Renal cortical epithelial cell (primary cell): ENCODE measurements around the gene GALE. TPM values are rescaled to one million over a fixed set of nuclear protein-coding genes. Genes with fewer than 3 reads are reported as not detected.
"Not testable (repeated sequence)": the region's sequence is repeated elsewhere in the genome, so short reads cannot be mapped to it uniquely, and the experiment has no call there.

Experiments
- DNase-seq: peaks from one replicate; pipeline ENCODE4 v3.0.0-alpha.2; 2011; ENCODE audit warnings: low read depth
- total RNA-seq: library from RNA; depleted of rRNA; stranded (reverse); fragments of >200 nt; gene quantifications from 2 replicates; pipeline ENCODE4 v1.2.3, GENCODE V29; 2014

The GALE gene
- total RNA-seq = 54.1 and 101 TPM in 2 replicates

- DNase-seq = peak; percentile 82
These were observed at the start of gene GALE for GRCh38 chr1:23800400-23801337. GALE (minus strand) TSS chr1:23800754; CDS start chr1:23799007, 1,747 bp downstream.

GRCh38 chr1:23848673-23849616 is 48.4 kb upstream of the GALE start:
- DNase-seq = peak; percentile 7

GRCh38 chr1:23847482-23848095 is 47.0 kb upstream of the GALE start:
- not testable (repeated sequence) for DNase-seq

GRCh38 chr1:23845163-23845562 is 44.6 kb upstream of the GALE start:
- no peak for DNase-seq

GRCh38 chr1:23843644-23844043 is 43.1 kb upstream of the GALE start:
- DNase-seq = no peak

- peak; percentile 17 for DNase-seq
These were observed 37.9 kb upstream of the GALE start for GRCh38 chr1:23838401-23838866.

GRCh38 chr1:23837908-23838307 is 37.4 kb upstream of the GALE start:
- no peak for DNase-seq

GRCh38 chr1:23836037-23836436 is 35.5 kb upstream of the GALE start:
- no peak for DNase-seq

GRCh38 chr1:23834156-23834555 is 33.6 kb upstream of the GALE start:
- DNase-seq = not testable (repeated sequence)

- DNase-seq = no peak
These were observed 27.2 kb upstream of the GALE start for GRCh38 chr1:23827717-23828116.

- DNase-seq = not testable (repeated sequence)
These were observed 26.0 kb upstream of the GALE start for GRCh38 chr1:23826590-23826989.

GRCh38 chr1:23825762-23826522 is 25.4 kb upstream of the GALE start:
- no peak for DNase-seq

GRCh38 chr1:23825076-23825761 is 24.7 kb upstream of the GALE start, which contains the start of gene HMGCL:
HMGCL (minus strand) TSS chr1:23825429; CDS start chr1:23825415, 14 bp downstream.
- DNase-seq = peak; percentile 72

- peak; percentile 7 for DNase-seq
These were observed 24.1 kb upstream of the GALE start for GRCh38 chr1:23824711-23825075.

GRCh38 chr1:23823767-23824166 is 23.2 kb upstream of the GALE start:
- no peak for DNase-seq

GRCh38 chr1:23817633-23818032 is 17.1 kb upstream of the GALE start:
- DNase-seq = no peak

GRCh38 chr1:23816906-23817305 is 16.4 kb upstream of the GALE start:
- DNase-seq = no peak

- no peak for DNase-seq
These were observed 15.8 kb upstream of the GALE start for GRCh38 chr1:23816361-23816760.

GRCh38 chr1:23814016-23814415 is 13.5 kb upstream of the GALE start:
- DNase-seq = no peak

- DNase-seq = peak; percentile 41
These were observed 10.4 kb upstream of the GALE start for GRCh38 chr1:23810818-23811540.
